Stimulated activated CD8-positive, alpha-beta memory T cell treated with anti-CD3 and anti-CD28 coated beads, Interleukin-12 subunit alpha, Interleukin-12 subunit beta, amount 100 ng/mL, for 1 hour (primary cell): ENCODE data around the gene CAMK1.

Experiments used
- DNase-seq: peaks from one replicate; pipeline ENCODE4 v3.0.0-alpha.2; 2020; ENCODE audit warnings: low read depth

Gene CAMK1

GRCh38 chr3:9769426-9770275 is at the start of gene CAMK1:
CAMK1 (minus strand) TSS chr3:9769947; CDS start chr3:9767749, 2,198 bp downstream.
- DNase-seq: no peak

GRCh38 chr3:9818666-9819335 is 49.1 kb upstream of the CAMK1 start:
- no peak for DNase-seq

GRCh38 chr3:9817436-9817835 is 47.7 kb upstream of the CAMK1 start:
- no peak for DNase-seq

DNA sequence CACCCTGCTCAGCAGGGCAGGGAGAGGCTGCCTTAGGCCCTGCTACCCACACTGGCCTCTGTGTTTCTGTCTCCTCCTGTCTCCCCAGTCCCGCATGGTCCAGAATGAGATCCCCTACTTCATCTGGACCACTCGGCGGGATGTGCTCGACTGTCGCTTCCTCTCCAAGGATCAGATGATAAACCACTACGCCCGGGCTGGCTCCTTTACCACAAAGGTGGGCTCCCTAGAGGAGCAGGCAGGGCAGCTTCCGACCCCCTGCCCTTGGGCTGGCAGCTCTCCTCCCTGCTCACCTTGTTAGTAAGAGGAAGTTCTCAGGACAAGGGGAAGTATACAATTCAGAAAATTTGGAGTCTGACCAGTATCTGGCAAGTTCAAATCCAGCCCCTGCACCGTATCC is 46.2 kb upstream of the CAMK1 start:
- DNase-seq: no peak

- DNase-seq: no peak
Observed at GRCh38 chr3:9812870-9813483, 43.2 kb upstream of the CAMK1 start.

DNA sequence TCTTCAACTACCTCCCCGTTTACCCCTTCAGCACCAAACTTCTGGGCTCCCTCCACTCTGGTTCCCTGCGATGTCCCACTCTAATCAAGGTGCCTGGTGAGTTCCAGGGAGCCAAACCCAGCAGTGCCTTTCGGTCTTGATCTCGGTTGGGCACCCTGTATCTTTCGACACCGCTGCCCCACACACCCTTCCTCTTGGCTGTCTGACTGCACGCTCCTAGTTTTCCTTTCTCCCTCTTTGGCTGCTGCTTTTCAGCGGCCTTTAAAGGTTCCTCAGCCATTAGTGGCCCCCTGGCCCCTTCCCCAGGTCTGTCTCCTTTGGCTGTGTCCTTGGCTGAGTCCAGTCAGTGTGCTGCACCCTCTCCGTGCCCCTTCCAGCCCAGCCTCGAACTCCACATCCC is 41.1 kb upstream of the CAMK1 start:
- DNase-seq: no peak

DNA sequence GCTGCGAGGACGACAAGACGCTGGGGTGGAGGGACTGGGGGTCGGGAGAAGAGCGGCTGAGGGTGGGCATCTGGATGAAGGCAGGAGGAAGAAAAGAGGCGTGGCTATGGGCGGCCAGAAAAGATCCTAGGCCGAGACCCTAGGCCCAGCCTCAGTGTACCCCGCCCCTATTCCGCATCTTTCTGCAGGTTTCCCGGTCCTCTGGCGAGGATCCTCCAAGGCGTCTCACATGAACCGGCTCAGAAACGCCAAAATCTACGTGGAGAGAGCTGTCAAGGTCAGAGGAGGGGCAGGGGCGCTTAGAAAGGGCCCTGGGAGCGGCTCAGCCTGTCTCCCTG is 40.7 kb upstream of the CAMK1 start:
- DNase-seq: no peak

GRCh38 chr3:9809615-9810432 is 40.1 kb upstream of the CAMK1 start, which contains the start of gene TTLL3:
TTLL3 (plus strand) TSS chr3:9810262; CDS start chr3:9810662, 400 bp downstream.
- no peak for DNase-seq

DNA sequence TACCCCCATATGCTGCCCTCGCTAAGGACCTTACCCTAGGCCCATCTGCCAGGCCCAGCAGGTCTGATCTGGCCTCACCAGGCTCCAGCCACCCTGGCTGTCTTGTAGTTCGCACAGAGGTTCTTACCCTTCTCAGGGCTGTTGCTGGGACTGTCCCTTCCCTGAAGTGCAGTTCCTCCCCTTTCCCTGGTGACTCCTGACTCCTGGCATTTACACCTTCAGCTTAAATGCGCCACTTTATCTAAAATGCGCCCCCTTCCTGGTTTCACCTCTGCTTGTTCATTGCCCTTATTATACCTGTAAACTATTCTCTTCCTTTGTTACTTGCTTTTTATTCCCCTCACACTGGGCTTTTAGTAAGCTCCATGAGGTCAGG is 39.5 kb upstream of the CAMK1 start:
- no peak for DNase-seq

DNA sequence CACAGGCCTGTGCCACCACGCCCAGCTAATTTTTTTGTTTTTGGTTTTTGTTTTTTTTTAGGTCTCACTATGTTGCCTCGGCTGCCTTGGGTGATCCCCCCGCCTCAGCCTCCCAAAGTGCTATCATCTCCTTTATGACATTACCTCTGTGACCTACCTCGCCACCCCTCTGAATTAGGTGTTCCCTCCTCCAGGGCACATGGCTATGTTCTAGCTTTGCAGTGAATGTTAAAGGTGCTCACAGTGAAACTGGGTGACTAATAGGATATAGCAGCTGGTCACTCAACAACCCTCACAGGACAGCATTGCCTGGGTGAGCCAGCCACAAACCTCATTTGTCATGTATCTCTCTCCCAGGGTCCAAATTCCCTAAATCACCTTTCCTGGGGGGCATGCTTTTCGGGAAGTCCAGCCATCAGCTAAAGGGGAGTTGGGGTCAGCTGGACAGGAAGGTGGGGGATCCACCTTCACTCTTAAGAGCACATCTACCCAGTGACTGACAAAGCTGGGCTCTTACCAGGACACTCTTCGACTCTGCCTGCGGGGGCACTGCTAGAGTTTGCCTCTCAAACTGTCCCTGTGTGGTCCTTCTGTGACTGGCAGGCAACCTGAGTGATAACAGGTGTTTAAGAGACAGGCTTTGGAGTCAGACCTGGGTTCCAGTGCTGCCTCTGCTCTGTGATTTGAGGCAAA is 38.7 kb upstream of the CAMK1 start:
- DNase-seq: peak; percentile 36

DNA sequence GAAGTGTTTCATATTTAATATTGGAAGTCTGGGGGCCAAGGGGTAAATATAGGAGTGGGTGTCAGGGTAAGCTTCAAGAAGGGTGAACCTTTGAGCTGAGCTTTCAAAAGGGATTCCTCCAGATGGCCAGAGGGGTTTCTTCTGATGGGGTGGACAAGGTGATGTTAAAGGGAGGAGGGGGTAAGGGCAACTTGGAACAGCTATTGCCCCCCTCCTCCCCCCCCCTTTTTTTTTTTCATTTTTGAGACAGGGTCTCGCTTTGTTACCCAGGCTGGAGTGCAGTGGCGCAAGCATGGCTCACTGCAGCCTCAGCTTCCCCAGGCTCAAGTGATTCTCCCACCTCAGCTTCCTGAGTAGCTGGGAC is 38.2 kb upstream of the CAMK1 start:
- no peak for DNase-seq

DNA sequence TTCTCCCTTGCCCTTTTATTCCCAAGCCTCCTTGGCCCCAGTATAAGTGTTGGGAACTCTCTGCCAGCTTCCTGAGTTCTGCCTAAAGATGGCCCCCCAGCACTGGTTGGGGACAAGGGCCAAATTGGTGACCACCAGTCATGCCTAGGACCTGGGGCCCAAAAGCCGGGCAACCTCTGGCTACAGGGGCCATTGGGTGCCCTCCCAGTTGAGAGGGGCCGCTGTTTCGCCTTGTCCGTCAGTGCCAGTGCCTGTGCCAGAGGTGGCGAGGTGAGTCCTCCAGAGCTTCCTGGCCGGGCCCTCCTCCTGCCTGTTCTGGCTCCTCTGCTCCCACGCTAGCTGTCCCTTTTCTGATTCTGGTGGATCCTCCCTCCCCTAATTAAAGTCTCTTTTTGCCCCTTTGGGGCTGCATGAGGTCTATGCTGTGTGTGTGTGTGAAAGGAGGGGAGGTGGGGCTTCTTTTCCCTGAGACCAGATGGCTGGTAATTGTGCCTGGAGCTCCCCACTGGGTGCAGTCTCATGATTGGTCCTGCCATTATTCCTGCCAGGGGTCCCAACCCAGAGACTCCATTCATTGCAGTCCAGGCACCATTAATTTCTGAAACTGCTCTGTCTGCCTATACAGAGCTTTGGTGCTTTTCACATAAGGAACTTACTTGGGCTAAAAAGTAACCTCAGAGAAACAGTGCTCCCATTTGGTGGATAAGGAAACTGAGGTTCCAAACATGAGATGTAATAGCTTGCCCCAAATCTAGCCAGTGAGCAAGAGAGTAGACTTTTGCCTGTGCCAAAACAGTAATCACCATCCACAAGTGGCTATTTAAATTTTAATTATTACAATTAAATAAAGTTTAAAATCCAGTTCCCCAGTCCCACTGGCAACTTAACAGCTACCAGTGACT is 37.2 kb upstream of the CAMK1 start:
- DNase-seq: no peak

DNA sequence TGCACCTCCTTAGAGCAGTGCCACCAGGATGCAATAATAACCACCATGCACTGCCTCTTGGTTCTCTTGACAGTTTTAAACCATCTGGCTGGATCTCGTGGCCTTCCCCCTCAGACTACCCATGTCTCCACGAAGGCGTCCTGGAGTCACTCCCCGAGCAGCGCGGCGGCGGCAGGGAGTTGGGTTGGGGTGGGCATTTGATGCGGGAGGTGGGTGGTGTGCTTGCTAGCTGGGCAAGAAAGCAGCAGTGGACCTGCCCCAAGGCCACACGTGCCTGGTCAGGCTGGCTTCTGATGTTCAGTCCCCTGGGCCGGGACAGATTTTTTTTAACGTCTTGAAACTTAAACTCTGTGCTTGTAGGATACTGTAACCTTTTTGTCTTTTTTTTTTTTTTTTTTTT is 36.4 kb upstream of the CAMK1 start:
- DNase-seq: no peak

DNA sequence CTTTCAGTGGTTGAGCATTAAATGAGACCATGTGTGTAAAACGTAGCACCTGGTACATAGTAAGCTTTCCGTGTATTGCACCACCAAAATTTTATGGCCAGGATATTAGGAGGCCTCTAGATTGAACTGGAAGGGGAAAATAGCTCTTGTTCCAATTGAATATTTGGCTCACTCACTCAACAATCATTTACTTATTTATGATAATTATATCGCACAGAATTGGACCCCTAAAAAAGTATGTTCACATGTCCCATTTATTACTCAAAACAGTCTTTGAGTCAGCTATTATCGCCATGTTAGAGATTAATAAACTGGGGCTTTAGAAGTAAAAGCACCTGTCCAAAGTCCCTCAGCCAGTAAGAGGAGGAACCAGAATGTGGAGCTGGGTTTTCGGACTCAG is 35.2 kb upstream of the CAMK1 start:
- no peak for DNase-seq

DNA sequence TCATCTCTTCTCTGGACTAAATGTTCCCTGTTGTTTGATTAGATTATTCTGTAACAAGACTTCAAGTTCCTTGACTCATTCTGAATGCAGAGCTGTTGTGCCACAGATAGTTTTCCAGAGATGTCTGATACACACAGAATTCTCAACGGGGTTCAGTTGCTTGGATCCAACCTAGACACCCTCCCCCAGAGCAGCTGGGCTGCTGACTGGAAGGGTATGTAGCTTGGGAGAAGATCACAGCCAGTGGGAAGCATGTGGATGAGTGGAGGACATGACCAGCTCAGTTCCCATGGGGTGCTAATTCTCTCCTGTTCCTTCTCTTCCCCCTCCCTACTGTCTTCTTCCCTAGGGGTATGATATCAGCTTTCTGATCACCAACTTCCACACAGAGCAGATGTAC is 33.7 kb upstream of the CAMK1 start:
- DNase-seq: no peak

GRCh38 chr3:9800529-9800928 is 30.8 kb upstream of the CAMK1 start:
- DNase-seq: no peak

- DNase-seq: no peak
Observed at GRCh38 chr3:9797196-9797945, 27.6 kb upstream of the CAMK1 start.

- DNase-seq: no peak
Observed at GRCh38 chr3:9795207-9795606, 25.5 kb upstream of the CAMK1 start.

DNA sequence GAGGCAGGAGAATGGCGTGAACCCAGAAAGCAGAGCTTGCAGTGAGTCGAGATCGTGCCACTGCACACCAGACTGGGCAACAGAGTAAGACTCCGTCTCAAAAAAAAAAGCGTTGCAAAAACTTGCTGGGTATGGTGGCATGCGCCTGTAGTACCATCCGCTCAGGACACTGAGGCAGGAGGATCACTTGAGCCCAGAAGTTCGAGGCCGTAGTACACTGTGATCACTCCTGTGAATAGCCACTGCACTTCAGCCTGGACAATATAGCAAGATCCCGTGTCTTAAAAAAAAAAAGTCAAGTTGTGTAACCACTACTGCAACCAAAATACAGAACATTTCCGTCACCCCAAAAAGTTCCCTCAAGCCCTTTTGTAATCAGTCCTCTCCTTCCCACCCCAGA is 24.7 kb upstream of the CAMK1 start:
- no peak for DNase-seq

DNA sequence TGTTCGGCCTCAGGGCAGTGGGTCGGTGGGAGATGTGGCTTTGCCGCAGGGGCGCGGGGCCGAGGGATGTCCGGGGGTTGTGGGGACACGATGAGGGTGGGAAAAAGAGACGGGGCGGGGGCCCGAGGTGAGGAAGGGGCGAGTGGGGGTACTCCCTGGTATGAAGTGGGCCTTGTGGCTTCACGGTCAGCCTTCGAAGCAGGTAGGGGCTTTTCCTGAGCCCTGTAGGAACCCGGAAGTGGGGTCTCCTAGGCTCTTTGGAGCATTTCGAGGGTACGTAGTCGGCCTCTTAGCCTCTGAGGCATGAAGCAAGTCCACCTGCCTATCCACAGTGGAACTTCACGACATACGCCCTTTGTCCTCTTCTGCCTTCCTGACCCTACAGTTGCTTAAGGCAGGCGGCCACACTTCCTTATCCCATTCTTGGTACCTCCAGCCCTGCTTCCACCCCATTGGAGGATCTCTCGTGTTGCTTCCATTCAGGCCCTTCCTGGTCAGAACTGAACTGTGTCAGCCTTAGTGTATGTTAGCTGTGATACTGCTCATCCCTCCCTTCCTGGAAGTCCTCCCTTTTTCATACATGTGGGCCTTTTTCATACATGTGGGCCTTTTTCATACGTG is 23.5 kb upstream of the CAMK1 start:
- no peak for DNase-seq
